Activated CD8-positive, alpha-beta memory T cell treated with anti-CD3 and anti-CD28 coated beads, Interleukin-2, amount 50 U/mL, for 24 hours (primary cell): ENCODE results near the gene MRTO4.
"Not testable (repeated sequence)": the region's sequence is repeated elsewhere in the genome, so short reads cannot be mapped to it uniquely, and the experiment has no call there.

ENCODE experiments used
- DNase-seq: peaks from one replicate; pipeline ENCODE4 v3.0.0-alpha.2; 2020; ENCODE audit errors: extremely low read depth

Gene MRTO4

GRCh38 chr1:19222979-19223824 lies 28.4 kb upstream of the MRTO4 start:
- DNase-seq = no peak

GRCh38 chr1:19229229-19229628 lies 22.4 kb upstream of the MRTO4 start:
- DNase-seq = no peak

GRCh38 chr1:19229828-19230325 lies 21.7 kb upstream of the MRTO4 start:
- no peak for DNase-seq

GRCh38 chr1:19231736-19232523 lies 19.7 kb upstream of the MRTO4 start:
- not testable (repeated sequence) for DNase-seq

GRCh38 chr1:19232524-19232846 lies 19.1 kb upstream of the MRTO4 start:
- no peak for DNase-seq

GRCh38 chr1:19234224-19234623 lies 17.4 kb upstream of the MRTO4 start:
- DNase-seq = no peak

GRCh38 chr1:19239876-19240275 lies 11.7 kb upstream of the MRTO4 start:
- DNase-seq = no peak

GRCh38 chr1:19240673-19241538 lies 10.7 kb upstream of the MRTO4 start:
- peak; percentile 28 for DNase-seq

GRCh38 chr1:19250629-19251304 lies 838 bp upstream of the MRTO4 start:
- DNase-seq = no peak

GRCh38 chr1:19254416-19254815 lies 2.8 kb downstream of the MRTO4 start:
- DNase-seq = no peak

GRCh38 chr1:19255288-19255687 lies 3.7 kb downstream of the MRTO4 start:
- no peak for DNase-seq

- DNase-seq = not testable (repeated sequence)
Observed at GRCh38 chr1:19256301-19256700, 4.7 kb downstream of the MRTO4 start.

- DNase-seq = no peak
Observed at GRCh38 chr1:19257178-19257914, 5.7 kb downstream of the MRTO4 start.

- DNase-seq = no peak
Observed at GRCh38 chr1:19258353-19258752, 6.7 kb downstream of the MRTO4 start.

- DNase-seq = no peak
Observed at GRCh38 chr1:19260211-19261138, 8.9 kb downstream of the MRTO4 start.

- no peak for DNase-seq
Observed at GRCh38 chr1:19262047-19262446, 10.4 kb downstream of the MRTO4 start.

- no peak for DNase-seq
Observed at GRCh38 chr1:19262744-19263143, 11.1 kb downstream of the MRTO4 start.

GRCh38 chr1:19268445-19268844 lies 16.8 kb downstream of the MRTO4 start:
- no peak for DNase-seq
